Suprapubic skin (tissue), 4 donors: Measurements from ENCODE around the gene MAG. TPM values are rescaled to one million over a fixed set of nuclear protein-coding genes. Genes with fewer than 3 reads are reported as not detected.

Source experiments
- DNase-seq, 2 donors: peaks; one replicate each; pipeline ENCODE4 v3.0.0-alpha.2; 2019; ENCODE audit warnings: low spot score in 2 of 2
- H3K27ac ChIP-seq: fragments of 200-600 bp; sonication (generic); one replicate; pipeline ENCODE4 v1.5.1; 2019
- H3K27me3 ChIP-seq: fragments of 200-600 bp; sonication (generic); one replicate; pipeline ENCODE4 v1.5.1; 2019
- H3K36me3 ChIP-seq: fragments of 200-600 bp; sonication (generic); one replicate; pipeline ENCODE4 v1.5.1; 2019
- H3K4me1 ChIP-seq: fragments of 200-600 bp; sonication (generic); one replicate; pipeline ENCODE4 v1.5.1; 2019
- H3K4me3 ChIP-seq: fragments of 200-600 bp; sonication (generic); one replicate; pipeline ENCODE4 v1.5.1; 2019; ENCODE audit warnings: mild to moderate bottlenecking
- H3K9me3 ChIP-seq: fragments of 200-600 bp; sonication (generic); one replicate; pipeline ENCODE4 v1.5.1; 2019
- CTCF ChIP-seq, 2 donors: fragments of 200-600 bp in 1 of 2; fragments of 450-650 bp in 1 of 2; sonication (generic) in 1 of 2; IDR thresholded peaks; one replicate each; pipeline ENCODE4 v1.5.1; 2016 to 2019; ENCODE audit warnings: antibody characterized with exemption in 2 of 2, mild to moderate bottlenecking in 1 of 2, moderate library complexity in 1 of 2
- EP300 ChIP-seq: sonication (generic); formaldehyde crosslinking; IDR thresholded peaks from one replicate; pipeline ENCODE4 v1.6.1; 2017; ENCODE audit warnings: antibody characterized with exemption
- POLR2A ChIP-seq, 2 donors: fragments of 450-650 bp; IDR thresholded peaks; one replicate each; pipeline ENCODE4 v1.6.1; 2017; ENCODE audit warnings: antibody characterized with exemption in 2 of 2, mild to moderate bottlenecking in 2 of 2, moderate library complexity in 2 of 2
- POLR2AphosphoS5 ChIP-seq, 3 donors: sonication (generic); formaldehyde crosslinking; IDR thresholded peaks; one replicate each; pipeline ENCODE4 v1.6.1; 2017; ENCODE audit warnings: antibody characterized with exemption in 3 of 3
- WGBS: methylation state at CpG from one replicate; pipeline ENCODE4 v1.1.5; 2018; 5-methylcytosine and 5-hydroxymethylcytosine counted together
- total RNA-seq, 4 donors: library from RNA; depleted of rRNA; stranded (reverse); fragments of >200 nt; gene quantifications; one replicate each; pipeline ENCODE4 v1.1.0, GENCODE V29; 2016

Gene MAG
- total RNA-seq, 4 donors from 2014 or later, result not detected

GRCh38 chr19:35270381-35270811, 21.6 kb upstream of the MAG start:
- Histone ChIP-seq H3K4me1 (peaks cover 44% of the 10 kb centered on the region), H3K4me3 (no peak overlapping the region), H3K27ac (no peak overlapping the region), H3K36me3 (peaks cover 47% of the 10 kb centered on the region), H3K9me3 (no peaks in the 10 kb centered on the region), H3K27me3 (no peaks in the 10 kb centered on the region)
- no peak for DNase-seq
- WGBS, result 82% methylated on average over 16 of the region's 16 CpGs
- TF ChIP-seq POLR2A (IDR thresholded peaks at IDR 0.05) (no peak), EP300 (no peak), POLR2AphosphoS5 (IDR thresholded peaks at IDR 0.05) (no peak), CTCF (IDR thresholded peaks at IDR 0.05) (no peak)

GRCh38 chr19:35271546-35271945, 20.4 kb upstream of the MAG start:
- 80% methylated on average over 6 of the region's 7 CpGs for WGBS
- peaks cover 58% of the 10 kb centered on the region for H3K36me3 ChIP-seq
- H3K27ac ChIP-seq, result no peak overlapping the region
- H3K9me3 ChIP-seq, result no peaks in the 10 kb centered on the region
- TF ChIP-seq POLR2AphosphoS5 (IDR thresholded peaks at IDR 0.05), result no peak
- TF ChIP-seq CTCF (IDR thresholded peaks at IDR 0.05), result no peak
- TF ChIP-seq EP300, result no peak
- no peak for TF ChIP-seq POLR2A (IDR thresholded peaks at IDR 0.05)
- no peak for DNase-seq
- H3K4me1 ChIP-seq, result peaks cover 32% of the 10 kb centered on the region
- no peaks in the 10 kb centered on the region for H3K27me3 ChIP-seq
- no peak overlapping the region for H3K4me3 ChIP-seq

- DNase-seq, result no peak
- 90% methylated on average over 16 of the region's 16 CpGs for whole genome bisulfite sequencing
- no peak overlapping the region for H3K4me3 ChIP-seq
- H3K27ac ChIP-seq, result no peak overlapping the region
- peaks cover 65% of the 10 kb centered on the region for H3K36me3 ChIP-seq
- H3K9me3 ChIP-seq, result no peaks in the 10 kb centered on the region
- TF ChIP-seq POLR2A (IDR thresholded peaks at IDR 0.05) (no peak), CTCF (IDR thresholded peaks at IDR 0.05) (no peak), EP300 (no peak), POLR2AphosphoS5 (IDR thresholded peaks at IDR 0.05) (no peak)
- no peaks in the 10 kb centered on the region for H3K27me3 ChIP-seq
- H3K4me1 ChIP-seq, result peaks cover 26% of the 10 kb centered on the region
Observed at GRCh38 chr19:35272122-35272719, 19.7 kb upstream of the MAG start.

- Histone ChIP-seq H3K27ac (no peak overlapping the region), H3K9me3 (no peaks in the 10 kb centered on the region), H3K27me3 (no peaks in the 10 kb centered on the region), H3K4me1 (peaks cover 24% of the 10 kb centered on the region), H3K36me3 (peaks cover 74% of the 10 kb centered on the region), H3K4me3 (no peak overlapping the region)
- no peak for TF ChIP-seq CTCF (IDR thresholded peaks at IDR 0.05)
- TF ChIP-seq POLR2A (IDR thresholded peaks at IDR 0.05), result no peak
- TF ChIP-seq EP300, result no peak
- no peak for TF ChIP-seq POLR2AphosphoS5 (IDR thresholded peaks at IDR 0.05)
- WGBS, result 79% methylated on average over 10 of the region's 10 CpGs
- DNase-seq, result no peak
Observed at GRCh38 chr19:35272954-35273649, 18.9 kb upstream of the MAG start.

GRCh38 chr19:35273686-35274259, 18.2 kb upstream of the MAG start:
- Histone ChIP-seq H3K27me3 (no peaks in the 10 kb centered on the region), H3K9me3 (no peaks in the 10 kb centered on the region), H3K36me3 (peaks cover 80% of the 10 kb centered on the region), H3K4me1 (peaks cover 24% of the 10 kb centered on the region), H3K27ac (no peak overlapping the region), H3K4me3 (no peak overlapping the region)
- TF ChIP-seq POLR2AphosphoS5 (IDR thresholded peaks at IDR 0.05) (no peak), CTCF (IDR thresholded peaks at IDR 0.05) (no peak), EP300 (no peak), POLR2A (IDR thresholded peaks at IDR 0.05) (no peak)
- WGBS, result 70% methylated on average over 12 of the region's 14 CpGs
- no peak for DNase-seq
